Panc1 (cell line): Measurements from ENCODE around the gene H6PD. TPM values are rescaled to one million over a fixed set of nuclear protein-coding genes. Genes with fewer than 3 reads are reported as not detected.
A peak's percentile ranks its signal among the peaks of the same experiment; 100 is the strongest.

ENCODE experiments used
- ATAC-seq: fragments of 200-7000 bp; cut with Tn5 transposase; 2 replicates; pipeline ENCODE4 v1.9.1; 2020; ENCODE audit warnings: mild to moderate bottlenecking, moderate library complexity
- BruUV-seq: library from RNA; stranded (reverse); fragments of 400-500 nt; replicated peaks from 2 replicates; lab custom pipeline; 2021; lab: Mats Ljungman, UMichigan
- CTCF ChIA-PET: fragments of 300-600 bp; sonication (Branson Sonifier 250); formaldehyde crosslinking; loops from one replicate; lab custom pipeline; 2022; ENCODE audit warnings: antibody characterized with exemption; lab: Charles Lee
- POLR2A ChIA-PET: fragments of 300-600 bp; sonication (Branson Sonifier 250); formaldehyde crosslinking; loops from one replicate; lab custom pipeline; 2022; ENCODE audit warnings: antibody characterized with exemption; lab: Charles Lee
- DNase-seq: peaks from one replicate; pipeline ENCODE4 v3.0.0-alpha.2; 2010; ENCODE audit warnings: low read depth, low spot score
- H3K27ac ChIP-seq: 2 replicates; pipeline ENCODE4 v1.5.1; 2011; ENCODE audit warnings: mild to moderate bottlenecking, low read length, inconsistent platforms
- H3K27me3 ChIP-seq: fragments of 200-500 bp; sonication (Bioruptor generic); 2 replicates; pipeline ENCODE4 v1.6.0; 2014; ENCODE audit warnings: low read length, inconsistent platforms; ENCODE audit not compliant: control insufficient read depth, insufficient read depth
- H3K36me3 ChIP-seq: fragments of 200-500 bp; sonication (Bioruptor generic); 2 replicates; pipeline ENCODE4 v1.5.1; 2014; ENCODE audit warnings: inconsistent platforms, mild to moderate bottlenecking, low read length, moderate library complexity; ENCODE audit not compliant: control insufficient read depth, insufficient read depth
- H3K4me1 ChIP-seq: 2 replicates; pipeline ENCODE4 v1.5.1; 2011; ENCODE audit warnings: inconsistent platforms, mild to moderate bottlenecking, low read length, moderate library complexity; ENCODE audit not compliant: control insufficient read depth, insufficient read depth
- H3K4me3 ChIP-seq, 2 experiments: 2 replicates each; pipeline ENCODE4 v1.5.1; 2011 to 2012; ENCODE audit warnings: low read depth in 2 of 2, low read length in 2 of 2, mild to moderate bottlenecking in 2 of 2, inconsistent platforms in 1 of 2, moderate library complexity in 1 of 2
- H3K9me3 ChIP-seq: fragments of 200-500 bp; sonication (Bioruptor generic); 2 replicates; pipeline ENCODE4 v1.5.1; 2014; ENCODE audit warnings: low read depth, mild to moderate bottlenecking, inconsistent platforms, low read length, moderate library complexity; ENCODE audit not compliant: control insufficient read depth, insufficient read depth
- SIN3A ChIP-seq: IDR thresholded peaks from 2 replicates; pipeline ENCODE4 v1.6.1; 2012; ENCODE audit warnings: low read depth, mild to moderate bottlenecking, low read length, moderate library complexity, borderline replicate concordance; ENCODE audit not compliant: insufficient read depth
- TCF7L2 ChIP-seq: IDR thresholded peaks from 2 replicates; pipeline ENCODE4 v1.6.1; 2011; ENCODE audit warnings: mild to moderate bottlenecking, low read depth, low read length, inconsistent platforms
- in situ Hi-C: cut with HindIII; loops from 2 replicates; pipeline ENCODE4 v1.10.0; 2016; ENCODE audit warnings: low sequenced_read_pairs, low pct_unique_long_range_greater_than_20kb
- intact Hi-C: fragments of 100-400 bp; cut with micrococcal nuclease; formaldehyde crosslinking; loops from one replicate; pipeline ENCODE4 v1.10.0; 2022; ENCODE audit not compliant: unreplicated experiment
- total RNA-seq: library from RNA; stranded (reverse); gene quantifications from one replicate; pipeline ENCODE4 v1.2.1, GENCODE V29; 2021; ENCODE audit not compliant: unreplicated experiment
- TF ChIP-seq, protein P1 (sequence below): fragments of 450-650 bp; IDR thresholded peaks from 2 replicates; pipeline ENCODE4 v1.5.1; 2017; ENCODE audit warnings: mild to moderate bottlenecking
- TF ChIP-seq, protein P2 (sequence below), 2 experiments: IDR thresholded peaks; 2 replicates each; pipeline ENCODE4 v1.6.1; 2011 to 2012; ENCODE audit warnings: low read depth in 2 of 2, control low read depth in 1 of 2, low read length in 1 of 2, mild to moderate bottlenecking in 1 of 2, moderate library complexity in 1 of 2; ENCODE audit not compliant: insufficient read depth in 1 of 2

H6PD gene
- total RNA-seq, 1 experiment from 2014 or later = 23.5 TPM

DNA sequence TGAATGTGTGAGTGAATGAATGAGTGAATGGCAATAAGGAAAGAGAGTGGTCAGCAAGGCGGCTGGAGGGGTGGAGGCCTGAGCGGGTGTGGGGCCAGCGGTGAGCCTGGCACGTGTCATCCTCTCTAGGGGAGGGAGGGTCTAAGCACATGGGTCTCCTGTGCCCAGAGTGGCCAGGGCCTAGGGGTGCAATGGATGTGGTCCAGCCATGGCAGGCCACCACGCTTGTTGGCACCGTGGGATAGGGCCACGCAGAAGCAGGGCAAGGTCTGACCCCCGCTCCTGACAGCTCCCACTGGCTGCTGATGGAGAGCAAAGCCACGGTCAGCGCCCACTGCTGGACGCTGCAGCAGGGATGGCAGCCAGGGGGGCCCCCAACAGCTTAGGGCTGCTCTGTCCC lies 38.6 kb downstream of the H6PD start:
- intact Hi-C loops (no loop called here), in situ Hi-C loops (no loop called here)
- Histone ChIP-seq H3K36me3 (no peaks in the 10 kb centered on the region), H3K4me3 (no peak overlapping the region), H3K27me3 (no peaks in the 10 kb centered on the region), H3K27ac (0 out of 2 replicates have a peak overlapping the region, but pooled peaks have one; percentile 34), H3K9me3 (no peaks in the 10 kb centered on the region), H3K4me1 (peaks cover 51% of the 10 kb centered on the region)
- ATAC-seq = no peak
- TF ChIP-seq, protein P1, sequence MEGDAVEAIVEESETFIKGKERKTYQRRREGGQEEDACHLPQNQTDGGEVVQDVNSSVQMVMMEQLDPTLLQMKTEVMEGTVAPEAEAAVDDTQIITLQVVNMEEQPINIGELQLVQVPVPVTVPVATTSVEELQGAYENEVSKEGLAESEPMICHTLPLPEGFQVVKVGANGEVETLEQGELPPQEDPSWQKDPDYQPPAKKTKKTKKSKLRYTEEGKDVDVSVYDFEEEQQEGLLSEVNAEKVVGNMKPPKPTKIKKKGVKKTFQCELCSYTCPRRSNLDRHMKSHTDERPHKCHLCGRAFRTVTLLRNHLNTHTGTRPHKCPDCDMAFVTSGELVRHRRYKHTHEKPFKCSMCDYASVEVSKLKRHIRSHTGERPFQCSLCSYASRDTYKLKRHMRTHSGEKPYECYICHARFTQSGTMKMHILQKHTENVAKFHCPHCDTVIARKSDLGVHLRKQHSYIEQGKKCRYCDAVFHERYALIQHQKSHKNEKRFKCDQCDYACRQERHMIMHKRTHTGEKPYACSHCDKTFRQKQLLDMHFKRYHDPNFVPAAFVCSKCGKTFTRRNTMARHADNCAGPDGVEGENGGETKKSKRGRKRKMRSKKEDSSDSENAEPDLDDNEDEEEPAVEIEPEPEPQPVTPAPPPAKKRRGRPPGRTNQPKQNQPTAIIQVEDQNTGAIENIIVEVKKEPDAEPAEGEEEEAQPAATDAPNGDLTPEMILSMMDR = no peak
- TF ChIP-seq SIN3A (no peak), TCF7L2 (no peak)
- TF ChIP-seq, protein P2, sequence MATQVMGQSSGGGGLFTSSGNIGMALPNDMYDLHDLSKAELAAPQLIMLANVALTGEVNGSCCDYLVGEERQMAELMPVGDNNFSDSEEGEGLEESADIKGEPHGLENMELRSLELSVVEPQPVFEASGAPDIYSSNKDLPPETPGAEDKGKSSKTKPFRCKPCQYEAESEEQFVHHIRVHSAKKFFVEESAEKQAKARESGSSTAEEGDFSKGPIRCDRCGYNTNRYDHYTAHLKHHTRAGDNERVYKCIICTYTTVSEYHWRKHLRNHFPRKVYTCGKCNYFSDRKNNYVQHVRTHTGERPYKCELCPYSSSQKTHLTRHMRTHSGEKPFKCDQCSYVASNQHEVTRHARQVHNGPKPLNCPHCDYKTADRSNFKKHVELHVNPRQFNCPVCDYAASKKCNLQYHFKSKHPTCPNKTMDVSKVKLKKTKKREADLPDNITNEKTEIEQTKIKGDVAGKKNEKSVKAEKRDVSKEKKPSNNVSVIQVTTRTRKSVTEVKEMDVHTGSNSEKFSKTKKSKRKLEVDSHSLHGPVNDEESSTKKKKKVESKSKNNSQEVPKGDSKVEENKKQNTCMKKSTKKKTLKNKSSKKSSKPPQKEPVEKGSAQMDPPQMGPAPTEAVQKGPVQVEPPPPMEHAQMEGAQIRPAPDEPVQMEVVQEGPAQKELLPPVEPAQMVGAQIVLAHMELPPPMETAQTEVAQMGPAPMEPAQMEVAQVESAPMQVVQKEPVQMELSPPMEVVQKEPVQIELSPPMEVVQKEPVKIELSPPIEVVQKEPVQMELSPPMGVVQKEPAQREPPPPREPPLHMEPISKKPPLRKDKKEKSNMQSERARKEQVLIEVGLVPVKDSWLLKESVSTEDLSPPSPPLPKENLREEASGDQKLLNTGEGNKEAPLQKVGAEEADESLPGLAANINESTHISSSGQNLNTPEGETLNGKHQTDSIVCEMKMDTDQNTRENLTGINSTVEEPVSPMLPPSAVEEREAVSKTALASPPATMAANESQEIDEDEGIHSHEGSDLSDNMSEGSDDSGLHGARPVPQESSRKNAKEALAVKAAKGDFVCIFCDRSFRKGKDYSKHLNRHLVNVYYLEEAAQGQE (IDR thresholded peaks at IDR 0.05; ENCODE audit: insufficient read depth in 1 of 2, low read depth in 2 of 2, low read length in 1 of 2) = no peak
- no TSS peak for BruUV-seq
- ChIA-PET POLR2A (no interaction called here), CTCF (no interaction called here)
- DNase-seq = no peak

DNA sequence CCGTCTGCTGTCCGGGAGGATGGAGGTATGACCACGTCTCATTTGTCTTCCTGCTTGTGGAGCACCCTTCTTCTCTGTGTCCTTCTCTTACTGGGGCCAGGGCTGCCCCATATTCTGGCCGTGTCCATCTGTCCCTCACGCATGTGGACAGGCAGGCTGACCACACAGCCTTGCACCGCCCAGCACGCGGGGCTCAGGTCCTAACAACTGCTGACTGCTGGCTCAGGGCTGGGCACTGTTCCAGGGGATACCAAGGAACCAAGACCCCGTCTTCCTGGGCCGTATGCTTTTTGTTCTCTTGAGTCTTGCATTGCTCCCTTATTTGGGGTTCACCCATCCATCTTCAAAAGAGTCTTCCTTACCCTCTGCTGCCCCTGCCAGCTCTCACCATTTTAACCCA lies 40.6 kb downstream of the H6PD start:
- peak overlapping the region; percentile 93 for H3K27ac ChIP-seq
- no peaks in the 10 kb centered on the region for H3K9me3 ChIP-seq
- DNase-seq (no peak), ATAC-seq (peak; percentile 65)
- POLR2A ChIA-PET = interaction anchor here (0.6 to 0.7 kb wide), 2 partner anchors 15 to 43 kb away, joined by 3 read pairs; no protein-coding TSS in a partner anchor
- TF ChIP-seq SIN3A = no peak
- TF ChIP-seq, protein P1 = no peak
- TF ChIP-seq, protein P2 (IDR thresholded peaks at IDR 0.05; ENCODE audit: insufficient read depth in 1 of 2, low read depth in 2 of 2, low read length in 1 of 2) = no peak
- no peaks in the 10 kb centered on the region for H3K27me3 ChIP-seq
- peaks cover 48% of the 10 kb centered on the region for H3K4me1 ChIP-seq
- BruUV-seq = no TSS peak
- in situ Hi-C loops = no loop called here
- CTCF ChIA-PET = interaction anchor here (1.0 to 1.1 kb wide), 3 partner anchors 8 to 20 kb away, joined by 3 to 5 read pairs (median 3); no protein-coding TSS in a partner anchor
- no peak overlapping the region for H3K4me3 ChIP-seq
- intact Hi-C loops = no loop called here
- H3K36me3 ChIP-seq = no peaks in the 10 kb centered on the region
